ENCODE data around the gene CD27.

CD27 gene

DNA sequence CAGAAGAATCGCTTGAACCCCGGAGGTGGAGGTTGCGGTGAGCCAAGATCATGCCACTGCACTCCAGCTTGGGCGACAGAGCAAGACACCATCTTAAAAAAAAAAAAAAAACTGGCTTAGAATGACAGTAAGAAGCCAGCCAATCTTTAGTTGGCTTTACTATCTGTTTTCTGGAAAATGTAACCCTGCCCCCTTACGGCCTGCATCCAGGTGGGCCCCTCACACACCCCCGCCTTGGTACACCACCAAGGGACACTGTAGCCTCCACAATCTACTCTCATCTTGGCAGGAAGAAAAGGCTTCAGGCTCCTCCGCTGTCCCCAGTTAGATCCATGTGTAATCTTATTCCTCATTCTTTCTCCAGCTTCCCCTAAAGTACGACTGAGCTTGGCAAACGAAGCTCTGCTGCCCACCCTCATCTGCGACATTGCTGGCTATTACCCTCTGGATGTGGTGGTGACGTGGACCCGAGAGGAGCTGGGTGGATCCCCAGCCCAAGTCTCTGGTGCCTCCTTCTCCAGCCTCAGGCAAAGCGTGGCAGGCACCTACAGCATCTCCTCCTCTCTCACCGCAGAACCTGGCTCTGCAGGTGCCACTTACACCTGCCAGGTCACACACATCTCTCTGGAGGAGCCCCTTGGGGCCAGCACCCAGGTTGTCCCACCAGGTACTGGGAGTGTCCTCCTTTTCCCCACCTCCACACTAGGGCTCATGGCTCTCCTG lies 13.7 kb downstream of the CD27 start:
- TF ChIP-seq, protein P1, sequence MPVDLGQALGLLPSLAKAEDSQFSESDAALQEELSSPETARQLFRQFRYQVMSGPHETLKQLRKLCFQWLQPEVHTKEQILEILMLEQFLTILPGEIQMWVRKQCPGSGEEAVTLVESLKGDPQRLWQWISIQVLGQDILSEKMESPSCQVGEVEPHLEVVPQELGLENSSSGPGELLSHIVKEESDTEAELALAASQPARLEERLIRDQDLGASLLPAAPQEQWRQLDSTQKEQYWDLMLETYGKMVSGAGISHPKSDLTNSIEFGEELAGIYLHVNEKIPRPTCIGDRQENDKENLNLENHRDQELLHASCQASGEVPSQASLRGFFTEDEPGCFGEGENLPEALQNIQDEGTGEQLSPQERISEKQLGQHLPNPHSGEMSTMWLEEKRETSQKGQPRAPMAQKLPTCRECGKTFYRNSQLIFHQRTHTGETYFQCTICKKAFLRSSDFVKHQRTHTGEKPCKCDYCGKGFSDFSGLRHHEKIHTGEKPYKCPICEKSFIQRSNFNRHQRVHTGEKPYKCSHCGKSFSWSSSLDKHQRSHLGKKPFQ (tag by site-specific recombination; IDR thresholded peaks at IDR 0.05): no peak
- no peak for TF ChIP-seq SP3 (tag by site-specific recombination; IDR thresholded peaks at IDR 0.05)
- TF ChIP-seq ZNF596 (tag by site-specific recombination; IDR thresholded peaks at IDR 0.05): no peak
- TF ChIP-seq ZNF266 (tag by site-specific recombination; IDR thresholded peaks at IDR 0.05; ENCODE audit: low read depth): no peak
- no peak for TF ChIP-seq ZNF184 (tag by site-specific recombination; IDR thresholded peaks at IDR 0.05)
- no peak for TF ChIP-seq KLF7 (tag by site-specific recombination; IDR thresholded peaks at IDR 0.05; ENCODE audit: borderline replicate concordance)
- TF ChIP-seq ZBTB8A (tag by site-specific recombination; IDR thresholded peaks at IDR 0.05): no peak
- no peak for TF ChIP-seq ZNF274 (IDR thresholded peaks at IDR 0.05; ENCODE audit: low read length)
- TF ChIP-seq ZNF274 (tag by site-specific recombination; IDR thresholded peaks at IDR 0.05; ENCODE audit: borderline replicate concordance): no peak
- no peak for TF ChIP-seq ZXDB (tag by site-specific recombination; IDR thresholded peaks at IDR 0.05)
- no peak for TF ChIP-seq ZNF791 (tag by site-specific recombination; IDR thresholded peaks at IDR 0.05)
- TF ChIP-seq, protein P2, sequence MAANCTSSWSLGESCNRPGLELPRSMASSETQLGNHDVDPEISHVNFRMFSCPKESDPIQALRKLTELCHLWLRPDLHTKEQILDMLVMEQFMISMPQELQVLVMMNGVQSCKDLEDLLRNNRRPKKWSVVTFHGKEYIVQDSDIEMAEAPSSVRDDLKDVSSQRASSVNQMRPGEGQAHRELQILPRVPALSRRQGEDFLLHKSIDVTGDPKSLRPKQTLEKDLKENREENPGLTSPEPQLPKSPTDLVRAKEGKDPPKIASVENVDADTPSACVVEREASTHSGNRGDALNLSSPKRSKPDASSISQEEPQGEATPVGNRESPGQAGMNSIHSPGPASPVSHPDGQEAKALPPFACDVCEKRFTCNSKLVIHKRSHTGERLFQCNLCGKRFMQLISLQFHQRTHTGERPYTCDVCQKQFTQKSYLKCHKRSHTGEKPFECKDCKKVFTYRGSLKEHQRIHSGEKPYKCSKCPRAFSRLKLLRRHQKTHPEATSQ (tag by site-specific recombination; IDR thresholded peaks at IDR 0.05): no peak
- TF ChIP-seq ZNF549 (tag by site-specific recombination; IDR thresholded peaks at IDR 0.05): no peak
- TF ChIP-seq BCL11A (tag by site-specific recombination; IDR thresholded peaks at IDR 0.05; ENCODE audit: low read depth): no peak
- no peak for TF ChIP-seq ZNF830 (tag by site-specific recombination; IDR thresholded peaks at IDR 0.05; ENCODE audit: low read depth)
- TF ChIP-seq ZNF366 (tag by site-specific recombination; conservative IDR thresholded peaks at IDR 0.05): no peak
- Histone ChIP-seq H3K36me3 (ENCODE audit: control insufficient read depth in 2 of 2, insufficient read depth in 1 of 2, low read length in 2 of 2) (peaks cover 0 to 44% of the 10 kb centered on the region in 2 experiments; a peak in 1 of 3 replicates), H3K9me3 (ENCODE audit: control insufficient read depth, insufficient read depth, low read depth, low read length) (no peaks in the 10 kb centered on the region), H3K27ac (ENCODE audit: extremely low read depth, low read depth, low read length) (no peak overlapping the region), H3K4me1 (ENCODE audit: control insufficient read depth, insufficient read depth, low read length) (no peaks in the 10 kb centered on the region), H3K4me3 (ENCODE audit: low read depth, low read length) (no peak overlapping the region)
- ChIA-PET POLR2A (interaction anchor here (1.4 to 4.3 kb wide), 3 partner anchors 12 to 113 kb away, joined by 4 to 40 read pairs (median 4); partner anchors contain the start of gene VAMP1), CTCF (interaction anchor here (0.5 to 1.2 kb wide), 4 partner anchors 35 to 470 kb away, joined by 3 to 5 read pairs (median 3); partner anchors contain the start of gene SCNN1A)

DNA sequence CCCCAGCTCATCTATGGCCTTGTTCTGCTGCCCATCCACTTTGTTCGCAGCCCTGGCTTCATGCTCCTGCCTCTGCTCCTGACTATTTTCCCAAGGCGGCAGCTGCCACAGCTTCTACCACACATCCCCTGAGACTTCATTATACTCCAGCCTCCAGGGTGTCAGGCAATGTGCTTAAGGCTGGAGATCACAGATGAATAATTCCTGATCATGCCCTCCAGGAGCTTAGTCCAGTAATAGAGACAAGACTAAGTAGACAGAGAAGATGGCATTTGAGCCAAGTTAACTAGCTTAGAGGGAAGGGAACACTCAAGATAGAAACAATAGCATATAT lies 14.2 kb downstream of the CD27 start:
- no peak for TF ChIP-seq GLI2 (tag by site-specific recombination; IDR thresholded peaks at IDR 0.05; ENCODE audit: borderline replicate concordance, low read depth)
- no peak for TF ChIP-seq GLIS2 (tag by site-specific recombination; IDR thresholded peaks at IDR 0.05)
- TF ChIP-seq ZNF211 (tag by site-specific recombination; IDR thresholded peaks at IDR 0.05; ENCODE audit: low read depth): no peak
- TF ChIP-seq GLI4 (tag by site-specific recombination; IDR thresholded peaks at IDR 0.05): no peak
- TF ChIP-seq ZNF677 (tag by site-specific recombination; IDR thresholded peaks at IDR 0.05): no peak
- TF ChIP-seq ZNF16 (tag by site-specific recombination; IDR thresholded peaks at IDR 0.05; ENCODE audit: low read depth): no peak
- TF ChIP-seq, protein P3, sequence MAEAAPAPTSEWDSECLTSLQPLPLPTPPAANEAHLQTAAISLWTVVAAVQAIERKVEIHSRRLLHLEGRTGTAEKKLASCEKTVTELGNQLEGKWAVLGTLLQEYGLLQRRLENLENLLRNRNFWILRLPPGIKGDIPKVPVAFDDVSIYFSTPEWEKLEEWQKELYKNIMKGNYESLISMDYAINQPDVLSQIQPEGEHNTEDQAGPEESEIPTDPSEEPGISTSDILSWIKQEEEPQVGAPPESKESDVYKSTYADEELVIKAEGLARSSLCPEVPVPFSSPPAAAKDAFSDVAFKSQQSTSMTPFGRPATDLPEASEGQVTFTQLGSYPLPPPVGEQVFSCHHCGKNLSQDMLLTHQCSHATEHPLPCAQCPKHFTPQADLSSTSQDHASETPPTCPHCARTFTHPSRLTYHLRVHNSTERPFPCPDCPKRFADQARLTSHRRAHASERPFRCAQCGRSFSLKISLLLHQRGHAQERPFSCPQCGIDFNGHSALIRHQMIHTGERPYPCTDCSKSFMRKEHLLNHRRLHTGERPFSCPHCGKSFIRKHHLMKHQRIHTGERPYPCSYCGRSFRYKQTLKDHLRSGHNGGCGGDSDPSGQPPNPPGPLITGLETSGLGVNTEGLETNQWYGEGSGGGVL (tag by site-specific recombination; IDR thresholded peaks at IDR 0.05): no peak
- TF ChIP-seq ZNF660 (tag by site-specific recombination; IDR thresholded peaks at IDR 0.05): no peak
- CTCF ChIA-PET: interaction anchor here (0.5 to 1.2 kb wide), 4 partner anchors 35 to 471 kb away, joined by 3 to 5 read pairs (median 3); partner anchors contain the start of gene SCNN1A

More for the DNA sequence above, 14.2 kb downstream of the CD27 start:
- POLR2A ChIA-PET: interaction anchor here (1.4 to 4.3 kb wide), 3 partner anchors 11 to 113 kb away, joined by 4 to 40 read pairs (median 4); partner anchors contain the start of gene VAMP1
- H3K4me3 ChIP-seq (ENCODE audit: low read depth, low read length): no peak overlapping the region
- H3K9me3 ChIP-seq (ENCODE audit: control insufficient read depth, insufficient read depth, low read depth, low read length): no peaks in the 10 kb centered on the region
- no peaks in the 10 kb centered on the region for H3K4me1 ChIP-seq (ENCODE audit: control insufficient read depth, insufficient read depth, low read length)
- no peak overlapping the region for H3K27ac ChIP-seq (ENCODE audit: extremely low read depth, low read depth, low read length)
- peaks cover under 1 to 49% of the 10 kb centered on the region in 2 experiments; a peak in 2 of 3 replicates for H3K36me3 ChIP-seq (ENCODE audit: control insufficient read depth in 2 of 2, insufficient read depth in 1 of 2, low read length in 2 of 2)
